Right renal pelvis (tissue), 4 donors: ENCODE measurements around the gene IRAG1. TPM values are rescaled to one million over a fixed set of nuclear protein-coding genes. Genes with fewer than 3 reads are reported as not detected.

Source experiments
- DNase-seq, 4 donors: peaks; one replicate each; pipeline ENCODE4 v3.0.0-alpha.2; 2013; ENCODE audit warnings: low read depth in 4 of 4, low spot score in 3 of 4, missing footprints in 1 of 4
- polyA plus RNA-seq, 4 donors: library from polyadenylated mRNA; unstranded; fragments of 120-200 nt; gene quantifications; one replicate each; pipeline ENCODE4 v1.2.1, GENCODE V29; 2013; ENCODE audit not compliant: insufficient read length in 4 of 4

The IRAG1 gene
- polyA plus RNA-seq, 4 donors = 8.7 to 12.9 (median 9.7) TPM

- DNase-seq = no peak
These were observed 42.9 kb downstream of the IRAG1 start for GRCh38 chr11:10650630-10651029.

DNA sequence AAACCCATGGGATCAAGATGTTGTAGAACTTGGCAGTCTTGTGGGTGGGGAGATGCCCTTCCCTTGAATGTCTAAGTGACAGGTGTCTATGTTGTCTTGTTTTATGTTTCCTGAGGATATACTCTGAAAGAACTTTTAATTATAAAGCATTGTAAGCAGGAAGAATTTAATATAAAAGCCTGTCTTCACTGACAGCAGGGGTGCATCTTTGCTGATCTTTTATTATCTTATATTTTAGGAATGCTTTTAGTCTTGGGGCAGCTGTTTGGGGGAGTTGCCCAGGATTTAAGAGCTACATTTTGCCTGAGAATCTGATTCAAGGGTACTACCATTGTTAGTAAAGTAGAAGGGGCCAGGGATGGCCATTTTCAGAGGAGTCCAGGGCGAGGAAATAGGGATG is 43.4 kb downstream of the IRAG1 start:
- no peak for DNase-seq

GRCh38 chr11:10648871-10649270 is 44.7 kb downstream of the IRAG1 start:
- DNase-seq = no peak

DNA sequence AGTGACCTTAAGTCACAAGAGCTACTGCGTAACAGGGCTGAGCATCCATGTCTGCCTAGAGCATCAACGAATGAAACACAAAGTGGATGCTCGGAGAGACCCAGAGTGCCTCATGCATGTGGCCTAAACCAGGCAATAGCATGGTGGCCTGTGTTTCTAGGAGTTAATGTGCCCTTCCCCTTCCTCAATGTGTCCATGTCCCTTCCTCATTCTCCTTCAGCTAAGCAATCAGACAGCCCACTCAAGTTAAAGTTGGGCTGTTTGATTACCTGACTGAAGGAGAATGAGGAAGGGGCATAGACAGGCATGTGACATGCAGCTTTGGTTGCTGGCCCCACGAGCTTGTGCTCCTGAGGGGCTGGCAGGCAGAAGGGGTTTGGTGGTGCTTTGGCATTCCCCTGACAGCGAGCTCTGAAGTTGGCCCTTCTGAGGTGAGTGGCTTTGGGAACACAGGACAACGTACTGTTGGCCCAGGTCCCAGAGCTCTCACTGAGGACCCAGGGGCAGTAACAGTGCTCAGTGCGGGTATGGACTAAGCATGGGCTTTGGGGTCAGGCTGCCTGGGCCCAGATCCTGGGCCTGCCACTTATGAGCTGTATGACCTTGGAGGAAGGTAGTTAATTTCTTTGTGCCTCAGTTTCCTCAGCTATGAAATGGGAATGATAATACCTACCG is 46.7 kb downstream of the IRAG1 start:
- no peak for DNase-seq

DNA sequence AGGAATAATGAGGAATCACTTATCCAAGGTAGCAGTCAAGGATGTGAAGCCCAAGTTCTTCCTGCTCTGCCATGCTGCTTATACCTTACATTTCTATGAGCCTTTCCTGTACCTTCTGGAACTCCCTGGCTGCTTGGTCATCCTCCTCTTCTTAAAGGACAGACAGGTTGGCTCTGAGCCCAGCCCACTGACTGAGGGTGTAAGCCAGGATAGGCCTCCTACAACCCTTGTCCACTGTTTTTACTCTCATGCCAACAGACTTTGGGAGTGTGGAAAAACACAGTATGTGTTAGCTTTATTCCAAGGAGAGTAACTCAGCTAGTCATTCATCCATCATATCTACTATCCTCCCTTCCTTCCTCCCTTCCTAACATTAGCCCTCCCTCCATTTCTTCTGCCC is 47.5 kb downstream of the IRAG1 start:
- no peak for DNase-seq

DNA sequence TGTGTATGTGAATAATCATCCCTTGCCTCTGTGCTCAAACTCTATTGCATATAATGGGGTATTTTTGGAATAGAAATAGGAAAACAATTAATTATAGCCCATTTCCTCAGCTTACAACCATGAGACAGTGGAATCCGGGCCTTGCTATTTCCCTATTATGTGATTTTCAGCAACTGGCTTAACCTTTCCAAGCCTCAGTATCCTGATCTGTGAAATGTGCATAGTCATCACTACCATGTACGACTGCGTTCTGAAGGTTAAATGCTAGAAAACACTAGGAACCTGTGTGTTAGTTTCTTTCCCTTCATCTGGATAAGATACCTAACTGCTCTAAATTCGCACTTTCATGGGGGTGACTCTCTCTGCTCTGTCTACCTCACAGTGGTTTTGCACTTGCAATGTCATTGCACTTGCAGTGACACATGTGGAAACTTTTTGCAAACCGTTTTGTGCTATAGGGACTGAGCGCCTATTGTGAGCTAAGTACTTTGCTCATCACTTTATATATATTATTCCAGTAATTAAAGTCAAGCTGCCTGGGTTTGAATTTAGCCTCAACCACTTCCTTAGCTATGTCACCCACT is 48.3 kb downstream of the IRAG1 start:
- DNase-seq = no peak

Other genes starting within 250 kb of the IRAG1 start
- 1 to 10 TPM; 5.2 to 6.0 (median 5.4) TPM for gene AMPD3, start 238.5 kb downstream of the IRAG1 start, polyA plus RNA-seq
- 10 to 100 TPM; 39.5 to 54.3 (median 50.7) TPM for gene RNF141, start 152.6 kb downstream of the IRAG1 start, polyA plus RNA-seq
- 10 to 100 TPM; 54.7 to 94.4 (median 65.5) TPM for gene LYVE1, start 125.1 kb downstream of the IRAG1 start, polyA plus RNA-seq
- gene CTR9, start 57.5 kb upstream of the IRAG1 start, polyA plus RNA-seq = 10 to 100 TPM; 59.1 to 73.0 (median 68.0) TPM
- 100 to 1,000 TPM; 796 to 936 (median 910) TPM for gene EIF4G2, start 115.2 kb upstream of the IRAG1 start, polyA plus RNA-seq
- 100 to 1,000 TPM in 3 of 4 donors, 10 to 100 TPM in 1; 99.6 to 122 (median 119) TPM for gene ZBED5, start 164.3 kb upstream of the IRAG1 start, polyA plus RNA-seq